Measurements from ENCODE around the gene MED16.

The MED16 gene

DNA sequence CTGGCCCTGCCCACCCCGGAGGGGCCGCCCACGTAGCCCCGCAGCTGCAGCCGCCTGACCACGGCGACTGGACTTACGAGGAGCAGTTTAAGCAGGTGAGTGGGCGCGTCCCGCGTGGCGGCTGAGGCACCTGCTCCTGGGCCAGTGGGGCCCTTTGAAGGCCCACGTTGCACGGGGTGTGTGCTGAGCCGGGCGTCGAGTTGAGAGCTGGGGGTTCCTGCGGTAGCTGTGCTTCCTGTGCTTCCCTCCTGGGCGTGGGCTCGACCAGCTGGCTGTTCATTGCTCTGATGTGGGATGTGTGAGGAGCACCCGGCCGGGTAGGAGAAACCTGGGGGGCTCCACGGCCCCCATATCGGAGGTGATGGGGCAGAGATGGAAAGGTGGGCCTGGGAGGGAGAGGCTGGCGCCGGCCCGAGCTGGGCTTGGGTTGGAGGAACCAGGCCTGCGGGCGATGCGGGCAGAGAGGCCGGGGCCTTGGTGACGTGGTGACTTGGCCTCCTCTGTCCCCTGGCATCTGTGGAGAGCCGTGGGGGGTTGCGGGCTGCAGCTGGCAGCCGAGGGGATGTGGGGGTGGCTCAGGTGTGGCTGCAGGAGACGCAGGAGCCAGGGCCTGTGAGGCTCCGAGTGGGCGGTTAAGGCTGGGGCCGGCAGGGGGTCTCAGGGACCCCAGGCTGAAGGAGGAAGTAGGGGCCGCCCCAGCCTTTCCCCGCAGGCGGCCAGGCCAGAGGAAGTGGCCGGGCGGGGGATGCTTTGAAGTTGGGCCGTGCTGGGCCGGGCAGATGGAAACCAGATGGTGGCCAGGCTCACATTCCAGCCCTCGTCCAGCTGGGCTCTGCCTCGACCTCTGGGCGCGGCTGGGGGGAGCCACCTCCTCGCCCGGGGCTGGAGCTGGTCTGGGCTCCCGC lies 39.9 kb upstream of the MED16 start:
- TF ChIP-seq GATA2 (IDR thresholded peaks at IDR 0.05; ENCODE audit: low read depth, low read length) (peak; percentile 18; the same call in 1 of the 2 replicates), GATA3 (IDR thresholded peaks at IDR 0.05; ENCODE audit: low read depth, low read length) (no peak)

- TF ChIP-seq GATA3 (IDR thresholded peaks at IDR 0.05; ENCODE audit: low read depth, low read length) (no peak), GATA2 (IDR thresholded peaks at IDR 0.05; ENCODE audit: low read depth, low read length) (no peak)
Measured at GRCh38 chr19:931860-932647, 39.1 kb upstream of the MED16 start.

- no peak for TF ChIP-seq GATA3 (IDR thresholded peaks at IDR 0.05; ENCODE audit: low read depth, low read length)
- TF ChIP-seq GATA2 (IDR thresholded peaks at IDR 0.05; ENCODE audit: low read depth, low read length) = no peak
Measured at GRCh38 chr19:929891-930258, 36.9 kb upstream of the MED16 start.

- TF ChIP-seq GATA2 (IDR thresholded peaks at IDR 0.05; ENCODE audit: low read depth, low read length) (no peak), GATA3 (IDR thresholded peaks at IDR 0.05; ENCODE audit: low read depth, low read length) (no peak)
Measured at GRCh38 chr19:929203-929890, 36.4 kb upstream of the MED16 start.

DNA sequence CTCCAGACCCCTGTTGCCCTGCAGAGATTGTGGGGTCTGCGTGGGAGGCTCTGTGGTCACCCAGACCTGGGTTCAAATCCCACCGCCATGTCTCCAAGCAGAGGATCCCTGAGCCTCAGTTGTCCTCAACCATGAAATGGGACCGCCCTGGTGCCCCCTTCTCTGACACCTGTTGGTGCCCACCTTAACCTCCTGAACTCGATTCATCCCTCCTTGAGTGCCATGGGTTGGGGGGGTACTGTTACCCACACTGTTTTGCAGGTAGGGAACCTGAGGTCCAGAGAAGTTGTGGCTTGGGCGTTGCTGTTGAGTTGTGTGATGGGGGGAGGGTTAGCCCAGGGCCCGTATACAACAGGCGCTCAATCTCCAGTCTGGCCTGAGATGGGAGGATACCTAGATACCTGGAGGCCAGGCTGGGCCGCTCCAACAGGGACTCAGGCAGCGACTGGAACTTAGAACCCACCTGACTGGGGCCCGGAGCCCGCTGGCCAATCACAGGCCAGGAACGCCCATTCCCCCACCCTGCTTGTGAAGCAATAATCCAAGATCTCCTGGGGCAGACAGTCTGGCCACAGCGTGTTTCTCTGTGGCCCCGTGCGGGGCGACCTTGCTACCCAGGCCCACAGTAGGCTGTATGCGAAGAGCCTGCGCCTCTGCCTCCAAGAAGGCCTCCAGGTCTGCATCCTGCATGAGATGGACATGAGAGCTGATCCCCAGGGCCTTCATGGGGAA lies 35.6 kb upstream of the MED16 start:
- TF ChIP-seq GATA2 (IDR thresholded peaks at IDR 0.05; ENCODE audit: low read depth, low read length) (no peak), GATA3 (IDR thresholded peaks at IDR 0.05; ENCODE audit: low read depth, low read length) (no peak)

- TF ChIP-seq GATA2 (IDR thresholded peaks at IDR 0.05; ENCODE audit: low read depth, low read length) = no peak
- no peak for TF ChIP-seq GATA3 (IDR thresholded peaks at IDR 0.05; ENCODE audit: low read depth, low read length)
Measured at GRCh38 chr19:927780-928401, 34.9 kb upstream of the MED16 start.

- TF ChIP-seq GATA3 (IDR thresholded peaks at IDR 0.05; ENCODE audit: low read depth, low read length) (no peak), GATA2 (IDR thresholded peaks at IDR 0.05; ENCODE audit: low read depth, low read length) (no peak)
Measured at GRCh38 chr19:927351-927779, 34.4 kb upstream of the MED16 start.

DNA sequence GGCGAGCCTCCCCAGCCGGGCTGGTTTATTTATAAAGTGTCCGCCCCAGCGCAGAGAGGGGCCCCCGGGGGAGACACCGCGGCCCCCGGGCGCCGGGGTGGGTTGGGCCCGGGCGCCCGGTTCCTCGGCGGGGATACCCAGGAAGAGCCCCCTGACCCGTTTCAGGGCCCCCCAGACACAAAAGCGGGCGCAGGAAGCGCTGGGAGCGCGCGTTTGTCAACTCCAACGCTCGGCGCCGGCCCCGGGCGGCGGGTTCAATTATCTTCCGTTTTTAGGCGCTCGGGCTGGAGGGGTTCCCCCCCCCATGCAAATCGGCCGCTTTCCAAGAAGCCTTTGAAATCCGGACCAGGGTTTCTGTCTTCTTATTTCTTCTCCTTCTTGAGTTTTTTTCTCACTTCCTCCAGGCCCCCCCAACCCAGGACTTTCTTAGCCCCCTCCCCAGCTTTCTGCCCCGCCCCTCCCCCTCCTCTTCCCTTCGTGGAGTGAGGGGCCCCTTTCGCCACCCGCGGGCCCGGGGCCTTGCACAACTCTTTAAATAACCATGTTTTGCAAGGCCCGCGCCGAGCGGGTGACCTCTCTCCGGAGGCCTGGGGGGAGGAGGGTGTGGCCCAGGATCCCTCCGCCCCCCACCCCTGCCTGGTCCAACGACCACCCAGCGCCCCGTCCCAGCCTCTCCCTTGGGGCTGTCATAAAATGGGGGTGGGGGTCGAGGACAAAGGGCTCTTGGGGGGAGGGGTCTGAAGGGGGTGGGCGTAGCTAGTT lies 33.8 kb upstream of the MED16 start:
- TF ChIP-seq GATA2 (IDR thresholded peaks at IDR 0.05; ENCODE audit: low read depth, low read length) (no peak), GATA3 (IDR thresholded peaks at IDR 0.05; ENCODE audit: low read depth, low read length) (no peak)

DNA sequence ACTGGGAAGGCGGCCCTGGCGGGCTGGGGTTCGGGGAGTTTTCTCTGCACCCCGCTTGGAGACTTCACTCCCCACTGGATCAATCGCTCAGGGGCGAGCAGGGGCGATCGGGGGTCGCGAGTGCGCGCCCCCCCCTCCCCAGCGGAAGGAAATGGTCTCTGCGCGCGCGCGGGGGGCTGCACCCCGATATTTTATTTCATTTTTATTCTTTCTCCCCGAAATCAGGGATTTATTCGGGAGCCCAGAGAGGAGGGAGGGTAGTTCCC lies 33.3 kb upstream of the MED16 start:
- no peak for TF ChIP-seq GATA3 (IDR thresholded peaks at IDR 0.05; ENCODE audit: low read depth, low read length)
- TF ChIP-seq GATA2 (IDR thresholded peaks at IDR 0.05; ENCODE audit: low read depth, low read length) = no peak

- TF ChIP-seq GATA2 (IDR thresholded peaks at IDR 0.05; ENCODE audit: low read depth, low read length) (no peak), GATA3 (IDR thresholded peaks at IDR 0.05; ENCODE audit: low read depth, low read length) (no peak)
Measured at GRCh38 chr19:925526-926322, 32.7 kb upstream of the MED16 start, which contains the start of gene ARID3A. Gene ARID3A (plus strand): TSS chr19:926035. CDS start chr19:929529, 3,494 bp downstream.

DNA sequence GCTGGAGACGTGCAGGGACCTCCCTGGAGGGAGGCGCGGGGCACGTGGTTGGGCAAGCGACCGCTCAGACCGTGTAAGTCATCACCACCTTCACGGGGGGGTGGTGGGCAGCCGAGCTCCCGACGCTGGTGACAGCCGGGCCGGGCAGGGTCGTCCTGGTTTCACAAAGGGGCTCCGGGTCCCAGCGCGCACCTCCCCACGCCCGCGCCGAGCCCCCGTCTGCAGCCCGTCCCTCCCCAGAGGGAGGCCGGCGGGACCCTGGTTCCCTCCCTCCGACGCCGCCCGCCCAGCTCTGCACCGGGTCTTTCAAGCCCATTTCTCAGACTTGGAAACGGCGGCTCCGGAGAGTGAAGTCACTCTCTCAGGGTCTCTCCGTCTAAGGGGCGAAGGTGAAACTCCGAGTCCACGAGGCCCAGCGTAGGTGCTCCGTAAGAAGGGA lies 32.1 kb upstream of the MED16 start:
- TF ChIP-seq GATA2 (IDR thresholded peaks at IDR 0.05; ENCODE audit: low read depth, low read length) = no peak
- no peak for TF ChIP-seq GATA3 (IDR thresholded peaks at IDR 0.05; ENCODE audit: low read depth, low read length)

DNA sequence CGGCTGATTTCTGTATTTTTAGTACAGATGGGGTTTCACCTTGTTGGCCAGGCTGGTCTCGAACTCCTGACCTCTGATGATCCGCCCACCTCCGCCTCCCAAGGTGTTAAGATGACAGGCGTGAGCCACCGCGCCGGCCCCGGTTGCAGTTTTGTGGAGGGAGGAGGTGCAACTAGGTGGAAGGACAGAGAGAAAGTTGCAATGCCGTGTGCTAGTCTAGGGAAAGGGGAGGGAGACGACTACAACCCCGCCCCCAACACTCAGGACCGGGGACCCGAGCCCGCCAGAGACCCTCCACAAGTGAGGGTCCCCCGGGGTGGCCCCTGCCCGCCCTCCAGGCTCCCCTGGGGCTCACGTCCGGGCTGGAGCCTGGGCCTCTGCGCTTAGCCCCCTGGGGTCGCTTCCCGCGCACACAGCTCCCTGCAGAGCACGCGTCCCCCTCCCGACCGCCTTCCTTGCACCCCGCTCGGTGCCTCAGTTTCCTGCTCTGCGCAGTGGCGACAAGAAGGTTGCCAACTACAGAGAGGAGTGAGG lies 31.6 kb upstream of the MED16 start:
- TF ChIP-seq GATA3 (IDR thresholded peaks at IDR 0.05; ENCODE audit: low read depth, low read length) (no peak), GATA2 (IDR thresholded peaks at IDR 0.05; ENCODE audit: low read depth, low read length) (no peak)
